Head of caudate nucleus (tissue), 42 donors: ENCODE results near the gene OR2A14.
"Not testable (repeated sequence)": the region's sequence is repeated elsewhere in the genome, so short reads cannot be mapped to it uniquely, and the experiment has no call there.

ENCODE experiments used
- DNase-seq, 42 donors: peaks; one replicate each; pipeline versions ENCODE4 v3.0.0 to v3.0.0-alpha.2; 2020 to 2021; ENCODE audit warnings: mixed read lengths in 7 of 42
- intact Hi-C: fragments of 100-400 bp; cut with DNase I; formaldehyde crosslinking; loops from one replicate; pipeline ENCODE4 v1.15.0; 2022

The OR2A14 gene

GRCh38 chr7:144122876-144123275 lies at the start of gene OR2A14:
TSS of gene OR2A14 (plus strand) at chr7:144123176. CDS start at chr7:144129113, 5,937 bp downstream.
- DNase-seq: no peak
- intact Hi-C loops: no loop called here

- intact Hi-C loops: no loop called here
- DNase-seq: no peak
Measured at GRCh38 chr7:144074374-144074773, 48.6 kb upstream of the OR2A14 start.

GRCh38 chr7:144085978-144086377 lies 37.0 kb upstream of the OR2A14 start, which contains the start of gene OR2A12:
TSS of gene OR2A12 (plus strand) at chr7:144086278. CDS start at chr7:144095108, 8,830 bp downstream.
- intact Hi-C loops: no loop called here
- DNase-seq: no peak

DNA sequence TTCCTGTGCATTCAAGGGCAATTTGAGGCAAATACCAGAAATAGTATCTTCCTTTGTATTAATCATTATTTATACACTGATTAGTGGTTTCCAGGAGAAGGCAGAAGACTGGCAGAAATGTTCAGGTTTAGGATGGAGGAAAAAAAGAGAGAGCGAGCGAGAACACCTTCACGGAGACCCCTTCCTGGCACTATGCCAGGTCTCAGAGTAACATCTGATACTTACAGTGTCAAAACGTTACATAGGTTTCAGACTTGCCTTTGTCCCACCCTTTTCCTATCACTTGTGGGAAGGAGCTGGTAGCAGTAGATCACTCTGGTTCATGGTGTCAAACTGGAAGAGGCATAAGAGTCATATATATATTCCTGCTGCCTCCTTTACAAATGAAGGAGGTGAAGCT lies 36.2 kb upstream of the OR2A14 start:
- DNase-seq: no peak
- intact Hi-C loops: no loop called here

- intact Hi-C loops: no loop called here
- DNase-seq: no peak
Measured at GRCh38 chr7:144087230-144087629, 35.7 kb upstream of the OR2A14 start.

DNA sequence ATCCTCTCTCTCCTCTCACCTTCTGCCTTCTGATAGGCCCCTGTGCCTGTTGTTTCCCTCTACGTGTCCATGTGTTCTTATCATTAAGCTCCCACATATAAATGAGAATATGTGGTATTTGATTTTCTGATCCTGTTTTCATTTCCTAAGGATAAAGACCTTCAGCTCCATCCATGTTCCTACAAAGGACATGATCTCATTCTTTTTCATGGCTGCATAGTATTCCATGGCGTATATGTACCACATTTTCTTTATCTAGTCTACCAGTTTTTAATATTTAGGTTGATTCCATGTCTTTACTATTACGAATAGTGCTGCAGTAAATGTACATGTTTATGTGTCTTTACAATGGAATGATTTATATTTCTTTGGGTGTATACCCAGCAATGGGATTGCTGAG lies 32.3 kb upstream of the OR2A14 start:
- intact Hi-C loops: no loop called here
- DNase-seq: no peak

- intact Hi-C loops: no loop called here
- no peak for DNase-seq
Measured at GRCh38 chr7:144098776-144099175, 24.2 kb upstream of the OR2A14 start.

GRCh38 chr7:144100607-144101006 lies 22.4 kb upstream of the OR2A14 start:
- intact Hi-C loops: no loop called here
- no peak for DNase-seq

DNA sequence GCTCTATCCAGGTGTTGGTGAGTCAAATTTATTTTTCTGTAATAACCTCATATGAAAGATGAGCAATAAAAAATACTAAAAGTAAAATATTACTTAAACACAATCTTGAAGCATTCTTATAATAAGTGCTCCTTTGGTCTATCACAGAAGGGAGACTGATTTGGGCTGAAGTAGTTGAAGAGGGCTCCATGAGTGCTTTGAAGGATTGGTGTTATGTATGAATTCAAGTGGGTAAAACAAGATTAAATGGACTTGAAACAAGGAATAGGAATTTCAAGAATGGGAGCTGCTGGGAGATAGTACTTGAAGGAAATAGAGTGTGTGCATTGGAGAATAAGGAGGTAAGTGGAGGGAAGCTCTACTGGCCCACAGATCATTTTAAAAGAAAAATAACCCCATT lies 20.9 kb upstream of the OR2A14 start:
- no peak for DNase-seq
- intact Hi-C loops: no loop called here

DNA sequence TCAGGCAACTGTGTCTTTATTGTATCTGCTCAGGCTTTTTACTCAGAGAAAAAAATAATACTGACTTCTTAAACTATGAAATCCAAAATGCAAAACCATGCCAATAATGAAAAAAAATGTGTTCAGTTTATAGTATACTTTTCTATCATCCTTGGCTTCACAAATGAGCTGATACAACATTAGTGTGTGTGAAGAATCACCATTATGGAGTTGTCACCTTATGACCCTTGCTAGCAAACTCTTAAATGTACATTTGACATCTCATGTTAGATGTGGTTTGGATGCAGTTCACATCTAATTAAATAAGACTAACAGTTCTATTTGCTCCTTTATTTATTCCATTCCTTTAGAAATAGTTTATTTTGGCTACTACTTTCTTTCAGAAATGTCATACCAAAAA lies 17.8 kb upstream of the OR2A14 start:
- intact Hi-C loops: no loop called here
- no peak for DNase-seq

- intact Hi-C loops: no loop called here
- DNase-seq: no peak
Measured at GRCh38 chr7:144109283-144109682, 13.7 kb upstream of the OR2A14 start, which contains the start of gene OR2A2. TSS of gene OR2A2 (plus strand) at chr7:144109583. CDS start at chr7:144109583, 0 bp downstream.

- no peak for DNase-seq
- intact Hi-C loops: no loop called here
Measured at GRCh38 chr7:144110272-144110671, 12.7 kb upstream of the OR2A14 start.

DNA sequence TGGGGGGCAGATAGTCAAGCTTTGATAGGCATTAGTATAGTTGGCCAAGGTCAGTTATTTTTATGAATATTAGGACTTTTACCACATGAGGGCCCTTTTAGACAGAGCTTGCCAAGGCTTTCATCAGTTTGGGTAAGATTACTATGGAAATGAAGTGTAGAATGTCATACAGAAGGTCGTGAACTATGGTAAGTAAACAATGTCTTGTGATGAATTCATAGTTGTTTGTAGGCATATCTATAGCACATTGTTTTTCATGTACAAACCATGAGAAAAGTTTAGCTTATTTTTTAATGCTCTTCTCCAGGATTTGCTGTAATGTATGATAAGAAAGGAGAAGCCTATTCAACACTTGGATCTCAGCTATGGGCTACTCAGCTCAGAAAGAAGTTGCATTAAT lies 9.3 kb upstream of the OR2A14 start:
- DNase-seq: no peak
- intact Hi-C loops: no loop called here

- no peak for DNase-seq
- intact Hi-C loops: no loop called here
Measured at GRCh38 chr7:144118341-144118740, 4.6 kb upstream of the OR2A14 start.

DNA sequence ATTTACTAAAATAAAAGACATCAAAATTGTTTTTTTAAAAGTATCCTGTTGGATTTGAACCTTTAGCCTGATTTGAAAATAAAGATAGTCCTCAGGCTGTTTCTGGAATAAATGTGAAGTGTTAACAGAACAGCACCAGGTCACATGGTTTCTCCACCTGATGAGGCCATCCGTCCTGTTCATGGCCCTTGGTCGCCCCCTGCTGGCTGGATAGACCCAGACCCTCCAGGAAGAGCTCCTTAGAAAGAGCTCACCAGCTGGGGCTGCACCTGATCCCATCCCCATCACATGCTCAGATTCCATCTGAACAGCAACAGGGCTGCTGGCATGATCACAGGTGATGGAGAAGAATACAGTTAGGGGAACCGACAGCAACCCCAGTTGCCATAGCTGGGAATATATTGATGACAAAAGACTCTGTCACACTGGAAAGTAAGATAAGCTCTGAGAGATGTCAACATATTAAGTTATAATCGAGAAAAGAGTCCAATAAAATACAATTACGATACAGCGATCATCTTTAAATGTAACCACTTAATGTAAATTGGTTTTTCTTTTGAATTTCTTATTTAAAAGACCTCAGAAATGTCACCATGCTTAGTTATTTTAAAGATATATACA lies 4.8 kb downstream of the OR2A14 start:
- intact Hi-C loops: no loop called here
- peak; percentile 19 to 90 (median 74) for DNase-seq

DNA sequence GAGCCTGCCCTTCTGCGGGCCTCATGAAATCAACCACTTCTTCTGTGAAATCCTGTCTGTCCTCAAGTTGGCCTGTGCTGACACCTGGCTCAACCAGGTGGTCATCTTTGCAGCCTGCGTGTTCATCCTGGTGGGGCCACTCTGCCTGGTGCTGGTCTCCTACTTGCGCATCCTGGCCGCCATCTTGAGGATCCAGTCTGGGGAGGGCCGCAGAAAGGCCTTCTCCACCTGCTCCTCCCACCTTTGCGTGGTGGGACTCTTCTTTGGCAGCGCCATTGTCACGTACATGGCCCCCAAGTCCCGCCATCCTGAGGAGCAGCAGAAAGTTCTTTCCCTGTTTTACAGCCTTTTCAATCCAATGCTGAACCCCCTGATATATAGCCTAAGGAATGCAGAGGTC lies 6.6 kb downstream of the OR2A14 start:
- DNase-seq, intact Hi-C loops: not testable (repeated sequence)

DNA sequence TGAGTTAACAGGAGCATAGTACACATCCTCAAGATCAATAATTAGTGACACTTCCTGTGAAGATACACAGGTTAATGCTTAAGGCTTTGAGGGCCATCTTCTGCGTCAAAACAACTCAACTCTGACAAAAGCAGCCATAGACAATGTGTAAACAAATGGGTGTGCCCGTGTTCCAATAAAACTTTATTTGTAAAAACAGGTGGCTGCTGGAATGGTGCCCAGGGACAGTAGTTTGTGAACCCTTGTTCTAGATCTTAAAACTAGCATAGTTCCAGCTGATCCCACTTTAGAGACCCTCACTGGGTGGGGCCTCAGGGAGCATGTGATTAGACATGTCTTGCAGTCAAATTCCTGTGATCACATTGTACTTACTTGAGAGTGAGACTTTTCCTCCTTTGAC lies 7.8 kb downstream of the OR2A14 start:
- intact Hi-C loops: no loop called here
- no peak for DNase-seq

- DNase-seq: no peak
- intact Hi-C loops: no loop called here
Measured at GRCh38 chr7:144132262-144132661, 9.3 kb downstream of the OR2A14 start.

DNA sequence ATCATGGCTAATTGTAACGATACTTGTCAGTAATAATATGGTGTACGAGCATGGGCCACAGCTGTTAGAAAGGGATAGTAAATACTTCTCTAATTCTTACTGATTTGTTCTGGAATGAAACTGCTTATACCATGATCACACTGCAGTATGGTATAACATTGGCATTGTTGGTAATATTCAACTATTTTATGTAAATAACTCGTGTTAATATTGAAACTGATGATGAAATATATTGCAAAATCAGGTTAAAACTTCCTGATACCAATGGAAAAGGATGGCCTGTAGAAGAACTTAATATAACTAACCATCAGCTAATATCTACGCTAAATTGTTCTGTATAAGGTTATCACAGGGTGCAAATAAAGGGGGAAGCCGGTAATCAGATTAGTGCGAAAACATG lies 10.3 kb downstream of the OR2A14 start:
- intact Hi-C loops: no loop called here
- DNase-seq: no peak

DNA sequence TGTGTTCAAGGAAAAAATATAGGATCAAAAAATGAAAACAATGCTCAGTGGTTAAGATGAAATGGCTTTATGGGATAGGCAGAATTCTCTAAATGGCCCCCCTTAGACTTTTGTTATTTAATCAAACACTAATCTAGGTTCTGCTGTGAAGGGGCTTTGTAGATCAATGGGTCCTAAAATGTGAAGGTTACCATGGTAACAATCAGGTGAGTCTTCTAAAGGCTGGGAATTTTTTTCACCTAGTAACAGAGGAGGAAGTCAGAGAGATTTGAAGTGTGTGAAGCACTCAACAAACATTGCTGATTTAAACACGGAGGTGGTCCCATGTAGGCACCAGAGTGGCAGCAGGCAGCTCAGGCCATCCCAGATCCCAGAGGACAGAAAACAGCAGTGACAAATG lies 11.1 kb downstream of the OR2A14 start:
- no peak for DNase-seq
- intact Hi-C loops: no loop called here

- intact Hi-C loops: no loop called here
- DNase-seq: no peak
Measured at GRCh38 chr7:144137501-144137900, 14.5 kb downstream of the OR2A14 start.

- intact Hi-C loops: no loop called here
- no peak for DNase-seq
Measured at GRCh38 chr7:144142187-144142586, 19.2 kb downstream of the OR2A14 start.
